GM19372 (cell line): ENCODE results near the gene APOH.
"Not testable (repeated sequence)": the region's sequence is repeated elsewhere in the genome, so short reads cannot be mapped to it uniquely, and the experiment has no call there.

ENCODE experiments used
- ATAC-seq: cut with Tn5 transposase; IDR thresholded peaks from one replicate; pipeline ENCODE4 v1.9.1; 2021; ENCODE audit warnings: mild to moderate bottlenecking, low read depth, moderate library complexity; ENCODE audit not compliant: unreplicated experiment

The APOH gene

GRCh38 chr17:66228887-66229782, at the start of gene APOH:
APOH (minus strand) TSS chr17:66229415; CDS start chr17:66229379, 36 bp downstream.
- ATAC-seq = no peak

DNA sequence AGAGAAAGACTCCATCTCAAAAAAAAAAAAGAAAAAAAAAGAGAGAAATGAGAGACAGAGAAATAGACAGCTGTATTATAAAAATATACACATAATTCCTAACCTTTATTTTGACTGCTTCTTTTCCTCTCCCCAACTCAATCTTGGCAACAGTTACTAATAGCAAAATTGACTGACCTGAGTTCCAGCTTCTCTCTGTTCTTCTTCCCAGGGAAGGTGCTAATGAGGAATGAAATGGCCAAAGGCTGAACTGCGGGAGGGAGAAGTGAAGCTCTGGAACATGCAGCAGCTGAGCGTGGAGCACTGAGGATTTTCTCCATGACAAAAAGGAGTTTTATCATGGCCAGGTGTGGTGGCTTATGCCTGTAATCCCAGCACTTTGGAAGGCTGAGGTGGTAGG, 48.0 kb upstream of the APOH start:
- no peak for ATAC-seq

GRCh38 chr17:66276328-66276937, 47.2 kb upstream of the APOH start:
- ATAC-seq = no peak

DNA sequence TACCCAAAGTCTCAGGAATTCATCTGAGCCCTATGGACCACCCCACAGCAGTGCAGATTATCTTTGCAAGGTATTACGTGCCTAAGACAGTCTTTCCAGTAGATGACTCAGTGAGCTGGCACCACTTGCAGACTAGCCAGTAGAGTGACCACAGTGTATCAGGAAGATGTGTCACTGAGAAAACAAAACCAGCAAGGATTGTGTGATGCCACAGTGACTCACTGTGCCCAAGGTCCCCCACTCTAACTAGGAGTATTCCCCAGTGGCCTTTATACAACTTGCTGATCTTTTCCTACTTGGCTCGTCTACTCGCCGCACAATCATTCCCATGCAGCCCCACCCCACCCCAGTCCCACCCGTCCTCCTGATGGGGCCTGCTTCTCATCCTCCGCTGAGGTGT, 46.4 kb upstream of the APOH start:
- no peak for ATAC-seq

DNA sequence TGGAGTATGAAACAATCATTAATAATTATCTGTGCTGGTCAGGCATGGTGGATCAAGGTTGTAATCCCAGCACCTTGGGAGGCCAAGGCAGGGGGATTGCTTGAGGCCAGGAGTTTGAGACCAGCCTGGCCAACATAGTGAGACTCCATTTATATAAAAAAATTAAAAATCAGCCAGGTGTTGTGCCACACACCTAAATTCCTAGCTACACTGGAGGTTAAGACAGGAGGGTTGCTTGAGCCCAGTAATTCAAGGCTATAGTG, 44.3 kb upstream of the APOH start:
- no peak for ATAC-seq

DNA sequence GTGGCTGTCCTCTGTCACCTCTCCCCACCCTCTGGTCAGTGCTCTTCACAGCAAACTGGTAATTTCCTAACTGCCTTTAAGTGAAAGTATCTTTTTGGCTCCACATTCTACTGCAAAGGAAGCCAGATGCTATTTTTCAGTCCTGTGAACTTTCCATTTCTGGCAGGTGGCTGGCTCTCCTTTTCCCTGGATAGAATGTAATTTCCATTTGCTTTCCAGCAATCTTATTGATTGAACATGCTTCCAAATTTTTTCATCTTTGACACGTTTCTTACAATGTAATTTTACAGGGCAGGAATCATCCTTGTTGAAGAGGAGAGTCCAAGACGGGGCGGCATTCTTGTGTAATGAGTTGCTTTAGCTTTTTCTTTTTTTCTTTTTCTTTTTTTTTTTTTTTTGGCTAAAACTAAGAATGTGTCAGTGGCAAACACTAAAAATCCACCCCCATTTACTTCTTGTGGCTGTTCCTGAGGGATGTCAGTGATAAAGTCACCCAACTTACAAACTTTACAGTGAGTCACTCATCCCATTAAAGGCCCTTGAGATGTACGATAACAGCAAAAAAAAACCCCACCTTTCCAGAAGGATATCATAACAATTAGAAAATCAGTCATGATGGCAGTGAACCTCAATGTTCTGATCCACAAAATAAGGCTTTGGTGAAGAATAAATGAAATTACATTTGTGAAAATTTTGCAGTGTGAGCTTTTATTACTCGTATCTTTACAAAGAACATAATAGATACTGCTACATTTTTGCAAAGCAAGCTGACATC, 43.8 kb upstream of the APOH start:
- ATAC-seq = no peak

DNA sequence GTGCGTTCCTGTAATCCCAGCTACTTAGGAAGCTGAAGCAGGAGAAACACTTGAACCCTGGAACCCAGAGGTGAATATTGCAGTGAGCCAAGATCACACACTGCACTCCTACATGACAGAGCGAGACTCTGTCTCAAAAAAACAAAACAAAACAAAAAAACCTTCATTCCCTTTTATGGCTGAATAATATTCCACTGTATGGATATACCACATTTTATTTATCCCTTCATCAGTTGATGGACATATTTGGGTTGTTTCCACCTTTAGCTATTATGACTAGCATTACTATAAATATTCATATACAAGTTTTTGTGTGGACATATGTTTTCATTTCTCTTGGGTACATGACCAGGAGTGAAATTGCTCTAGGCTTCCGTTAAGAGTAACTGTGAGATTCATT, 42.3 kb upstream of the APOH start:
- ATAC-seq = no peak

DNA sequence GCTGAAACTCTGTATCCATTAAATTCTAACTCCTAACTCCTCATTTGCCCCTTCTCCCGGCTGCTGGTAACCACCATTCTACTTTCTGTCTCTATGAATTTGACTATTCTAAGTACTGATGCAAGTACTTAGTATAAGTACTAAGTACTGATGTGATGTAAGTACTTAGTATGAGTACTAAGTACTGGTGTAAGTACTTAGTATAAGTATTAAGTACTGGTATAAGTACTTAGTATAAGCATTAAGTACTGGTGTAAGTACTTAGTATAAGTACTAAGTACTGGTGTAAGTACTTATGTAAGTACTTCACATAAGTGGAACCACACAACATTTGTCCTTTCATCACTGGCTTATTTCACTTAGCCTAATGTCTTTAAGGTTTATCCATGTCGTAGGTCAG, 40.9 kb upstream of the APOH start:
- no peak for ATAC-seq

- no peak for ATAC-seq
These were observed 39.2 kb upstream of the APOH start for GRCh38 chr17:66268247-66268927.

- no peak for ATAC-seq
These were observed 35.5 kb upstream of the APOH start for GRCh38 chr17:66264696-66265095.

- ATAC-seq = no peak
These were observed 33.6 kb upstream of the APOH start for GRCh38 chr17:66262767-66263166.

DNA sequence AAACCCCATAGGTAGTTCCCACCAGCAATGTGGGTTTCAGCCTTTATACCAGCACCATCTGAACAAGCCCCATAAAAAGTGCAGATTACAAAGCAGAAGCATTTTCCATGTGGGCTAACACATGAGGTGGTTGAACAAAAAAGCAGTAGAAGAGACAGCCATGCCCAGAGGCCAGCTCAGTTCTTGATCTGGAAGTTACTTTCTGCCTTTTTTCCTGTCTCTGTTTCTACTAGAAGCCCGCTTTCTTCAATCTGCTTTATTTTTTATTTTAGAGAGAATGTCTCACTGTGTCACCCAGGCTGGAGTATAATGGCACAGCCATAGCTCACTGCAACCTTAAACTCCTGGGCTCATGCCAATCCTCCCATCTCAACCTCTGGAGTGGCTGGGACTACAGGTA, 31.5 kb upstream of the APOH start:
- no peak for ATAC-seq

DNA sequence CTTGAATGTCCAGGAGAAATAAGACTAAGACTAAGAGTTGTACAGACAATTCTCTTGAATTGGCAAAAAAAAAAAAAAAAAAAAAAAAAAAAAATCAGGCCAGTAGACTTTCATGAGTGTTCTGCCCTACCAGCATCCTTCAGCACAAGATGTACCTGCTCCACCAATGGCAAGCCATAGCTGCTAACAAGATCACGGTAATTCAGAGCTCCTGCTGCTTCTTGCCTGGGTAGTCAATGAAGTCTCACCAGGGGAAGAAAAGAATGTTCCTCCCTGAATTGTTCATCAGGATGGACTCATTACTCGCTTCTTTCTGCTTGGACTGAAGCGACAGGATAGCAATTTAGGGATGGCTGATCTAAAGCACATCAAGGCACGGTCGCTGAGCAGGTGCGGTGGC, 31.1 kb upstream of the APOH start:
- ATAC-seq = no peak

DNA sequence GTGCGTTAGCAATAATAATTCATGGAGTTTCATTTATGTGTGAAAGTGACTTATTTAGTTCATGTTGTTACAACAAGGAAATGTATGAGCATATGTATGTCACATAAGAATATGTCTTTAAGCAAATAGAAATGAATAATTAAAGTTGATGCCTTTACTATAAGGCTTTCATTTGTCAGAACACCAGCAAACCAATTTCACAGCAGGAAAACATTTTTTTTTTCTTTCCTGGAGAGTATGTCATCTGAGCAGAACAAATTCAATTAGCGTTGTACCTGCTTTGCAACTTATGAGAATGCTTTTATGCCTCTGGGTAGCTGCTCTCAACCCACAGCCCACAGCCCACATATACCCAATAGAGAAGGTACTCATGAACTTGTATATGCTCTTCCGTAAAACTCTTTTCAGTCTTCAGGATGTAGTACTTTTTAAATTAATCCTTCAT, 26.3 kb upstream of the APOH start:
- no peak for ATAC-seq

DNA sequence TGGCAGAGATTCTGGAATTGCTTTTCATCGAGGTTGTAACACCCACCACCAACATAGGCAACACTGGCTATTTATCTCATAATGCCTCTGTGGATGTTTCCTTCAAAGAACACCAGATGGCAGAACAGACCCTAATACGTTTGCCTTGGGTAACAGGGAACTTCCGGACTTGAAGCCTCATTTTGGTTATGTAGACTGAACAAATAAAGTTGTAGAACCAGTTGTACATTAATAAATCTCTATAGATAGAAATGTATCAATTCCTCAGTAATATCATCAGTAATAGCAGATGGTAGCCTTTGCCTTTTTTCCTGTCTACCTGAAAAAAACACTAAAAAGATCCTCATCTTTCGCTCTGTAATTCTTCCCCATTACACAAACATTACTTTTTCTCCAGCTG, 25.9 kb upstream of the APOH start:
- no peak for ATAC-seq

GRCh38 chr17:66253458-66253857, 24.2 kb upstream of the APOH start:
- ATAC-seq = not testable (repeated sequence)

DNA sequence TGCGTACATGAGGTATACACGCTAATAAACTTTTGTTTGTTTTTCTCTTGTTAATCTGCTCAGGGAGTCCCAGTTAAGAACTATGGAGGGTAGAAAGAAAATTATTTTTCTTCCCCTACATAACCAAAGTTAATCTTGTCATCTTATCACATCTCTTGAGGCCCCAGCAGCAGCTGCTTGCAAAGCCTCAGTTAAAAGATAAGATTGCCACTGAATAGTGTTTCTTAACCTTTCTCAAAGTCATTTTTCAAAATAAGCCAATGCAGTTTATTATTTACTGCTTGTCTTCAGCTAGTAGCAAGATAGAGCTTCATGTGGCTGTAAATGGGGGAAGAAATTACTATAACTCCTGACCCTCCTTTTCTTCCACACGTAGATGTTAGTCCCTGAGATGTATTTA, 21.5 kb upstream of the APOH start:
- no peak for ATAC-seq

DNA sequence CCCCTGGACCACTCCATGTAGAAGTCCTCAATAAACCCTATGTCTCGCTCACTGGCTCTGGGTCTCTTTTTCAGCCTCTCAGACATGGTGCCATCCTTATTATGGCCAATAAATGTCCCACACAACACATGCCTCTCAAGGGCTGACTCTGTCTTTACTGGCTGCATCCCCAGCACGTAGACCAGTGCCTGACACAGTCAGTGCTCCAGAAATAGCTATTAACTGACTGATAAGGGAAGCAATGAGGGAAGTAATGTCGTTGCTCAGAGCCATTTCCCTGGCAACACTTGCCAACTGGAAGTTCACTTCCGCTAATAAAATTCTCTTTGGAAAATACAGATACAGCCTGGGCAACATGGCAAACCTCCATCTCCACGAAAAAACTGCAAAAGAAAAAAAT, 19.1 kb upstream of the APOH start:
- no peak for ATAC-seq

GRCh38 chr17:66241839-66242238, 12.6 kb upstream of the APOH start:
- ATAC-seq = no peak

DNA sequence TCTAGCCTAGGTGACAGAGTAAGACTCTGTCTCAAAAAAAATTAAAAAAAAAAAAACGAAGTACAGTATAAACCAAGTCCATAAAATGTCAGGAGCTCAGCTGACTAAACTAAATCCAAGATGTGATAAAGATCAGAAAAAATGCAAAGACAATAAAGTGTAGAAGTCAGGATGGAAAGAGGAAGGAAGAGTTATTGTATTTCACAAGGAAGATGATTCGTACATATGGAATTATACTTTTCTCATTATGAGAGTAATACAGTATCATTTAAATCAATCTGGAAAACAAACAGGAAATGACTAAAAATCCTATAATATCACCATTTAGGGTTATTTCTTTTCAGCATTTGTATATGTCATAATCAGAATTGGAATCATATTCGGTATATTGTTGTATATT, 11.4 kb upstream of the APOH start:
- no peak for ATAC-seq

DNA sequence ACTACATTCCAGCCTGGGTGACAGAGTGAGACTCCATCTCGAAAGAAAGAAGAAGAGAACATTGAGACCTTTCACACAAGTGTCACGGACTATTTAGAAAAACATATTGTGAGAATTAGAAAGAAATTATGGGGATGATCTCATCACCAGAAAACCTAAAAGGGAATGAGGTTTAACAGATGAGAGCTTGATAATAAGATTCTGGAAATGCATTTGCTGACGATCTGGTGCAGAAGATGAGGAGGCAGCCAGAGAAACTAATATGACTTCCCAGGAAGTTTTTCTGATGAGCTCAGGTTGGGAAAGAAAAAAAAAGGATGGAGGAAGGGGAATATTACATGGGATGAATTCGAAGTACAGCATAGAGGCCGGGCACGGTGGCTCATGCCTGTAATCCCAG, 10.8 kb upstream of the APOH start:
- no peak for ATAC-seq
